IPS DF 4.7 (cell line): ENCODE results near the gene SFI1.
"Not testable (repeated sequence)": the region's sequence is repeated elsewhere in the genome, so short reads cannot be mapped to it uniquely, and the experiment has no call there.

Experiments
- DNase-seq: peaks from one replicate; pipeline ENCODE4 v3.0.0-alpha.2; 2013; ENCODE audit warnings: low spot score; ENCODE audit errors: extremely low read depth

The SFI1 gene

GRCh38 chr22:31492151-31492550 is 4.2 kb upstream of the SFI1 start:
- DNase-seq, result no peak

- not testable (repeated sequence) for DNase-seq
Observed at GRCh38 chr22:31493355-31493754, 3.0 kb upstream of the SFI1 start.

- no peak for DNase-seq
Observed at GRCh38 chr22:31495343-31495742, 993 bp upstream of the SFI1 start.

GRCh38 chr22:31496735-31497146 is 405 bp downstream of the SFI1 start:
- no peak for DNase-seq

- DNase-seq, result no peak
Observed at GRCh38 chr22:31497148-31497938, 1.0 kb downstream of the SFI1 start.

- no peak for DNase-seq
Observed at GRCh38 chr22:31501738-31502137, 5.4 kb downstream of the SFI1 start.

GRCh38 chr22:31503211-31503964 is 7.1 kb downstream of the SFI1 start:
- DNase-seq, result no peak

GRCh38 chr22:31504282-31504681 is 7.9 kb downstream of the SFI1 start:
- no peak for DNase-seq

- DNase-seq, result not testable (repeated sequence)
Observed at GRCh38 chr22:31507517-31507916, 11.2 kb downstream of the SFI1 start.

GRCh38 chr22:31508536-31508935 is 12.2 kb downstream of the SFI1 start:
- DNase-seq, result no peak

- no peak for DNase-seq
Observed at GRCh38 chr22:31509061-31509762, 12.9 kb downstream of the SFI1 start.

GRCh38 chr22:31520051-31520450 is 23.7 kb downstream of the SFI1 start:
- DNase-seq, result no peak

- DNase-seq, result not testable (repeated sequence)
Observed at GRCh38 chr22:31524132-31524531, 27.8 kb downstream of the SFI1 start.

GRCh38 chr22:31526270-31526669 is 29.9 kb downstream of the SFI1 start:
- DNase-seq, result no peak

- no peak for DNase-seq
Observed at GRCh38 chr22:31530823-31531195, 34.5 kb downstream of the SFI1 start.

GRCh38 chr22:31532060-31532459 is 35.7 kb downstream of the SFI1 start:
- DNase-seq, result no peak

GRCh38 chr22:31533374-31533773 is 37.0 kb downstream of the SFI1 start:
- no peak for DNase-seq

- DNase-seq, result no peak
Observed at GRCh38 chr22:31537019-31537535, 40.7 kb downstream of the SFI1 start.

- DNase-seq, result no peak
Observed at GRCh38 chr22:31538815-31539214, 42.5 kb downstream of the SFI1 start.

GRCh38 chr22:31540166-31540565 is 43.8 kb downstream of the SFI1 start:
- not testable (repeated sequence) for DNase-seq

- DNase-seq, result no peak
Observed at GRCh38 chr22:31540966-31541365, 44.6 kb downstream of the SFI1 start.
